ENCODE measurements around the gene PLEKHG3.

PLEKHG3 gene

GRCh38 chr14:64748995-64749714 lies 44.9 kb downstream of the PLEKHG3 start:
- FAIRE-seq = no peak

DNA sequence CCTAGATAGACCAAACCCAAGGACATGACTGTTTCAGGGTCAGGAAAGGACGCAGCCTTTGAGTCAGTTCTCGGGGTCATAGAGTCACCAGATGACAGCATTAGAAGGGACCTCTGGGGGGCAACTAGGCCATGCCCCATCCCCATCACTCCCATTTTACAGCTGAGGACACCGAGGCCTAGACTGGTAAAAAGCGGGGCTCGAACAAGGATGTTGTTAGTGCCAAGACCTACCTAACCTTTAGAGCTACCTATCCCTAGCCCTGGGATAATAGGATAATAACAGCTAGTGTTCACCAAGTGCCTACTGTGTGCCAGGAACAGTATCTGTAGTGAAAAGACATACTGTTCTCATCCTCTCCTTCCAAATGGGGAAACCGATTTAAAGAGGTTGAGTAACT lies 48.7 kb downstream of the PLEKHG3 start:
- FAIRE-seq = no peak

- FAIRE-seq = no peak
Measured at GRCh38 chr14:64753374-64753773, 49.1 kb downstream of the PLEKHG3 start.

GRCh38 chr14:64753999-64754398 lies 49.8 kb downstream of the PLEKHG3 start:
- FAIRE-seq = no peak

GRCh38 chr14:64754685-64755084 lies 50.5 kb downstream of the PLEKHG3 start:
- no peak for FAIRE-seq

DNA sequence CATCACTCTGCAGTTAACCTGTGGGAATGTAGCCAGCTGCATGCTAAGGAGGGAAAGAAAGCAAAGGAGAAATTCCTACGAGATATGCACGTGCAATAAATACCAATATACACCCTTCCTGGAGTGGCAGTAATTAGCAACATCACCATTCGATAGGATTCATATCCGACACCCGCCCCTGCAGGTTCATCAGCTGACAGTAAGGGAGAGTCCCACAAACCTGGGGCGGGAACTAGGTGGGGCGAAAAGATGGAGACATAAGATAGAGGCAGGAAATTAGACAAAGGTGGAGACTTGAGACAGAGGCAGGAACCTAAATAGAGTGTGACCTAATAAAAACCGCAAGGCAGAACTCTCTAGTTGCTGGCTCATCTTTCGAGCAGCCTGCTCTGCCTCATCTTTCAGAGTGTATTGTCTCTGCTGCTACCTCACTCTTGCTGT lies 51.6 kb downstream of the PLEKHG3 start:
- no peak for FAIRE-seq

DNA sequence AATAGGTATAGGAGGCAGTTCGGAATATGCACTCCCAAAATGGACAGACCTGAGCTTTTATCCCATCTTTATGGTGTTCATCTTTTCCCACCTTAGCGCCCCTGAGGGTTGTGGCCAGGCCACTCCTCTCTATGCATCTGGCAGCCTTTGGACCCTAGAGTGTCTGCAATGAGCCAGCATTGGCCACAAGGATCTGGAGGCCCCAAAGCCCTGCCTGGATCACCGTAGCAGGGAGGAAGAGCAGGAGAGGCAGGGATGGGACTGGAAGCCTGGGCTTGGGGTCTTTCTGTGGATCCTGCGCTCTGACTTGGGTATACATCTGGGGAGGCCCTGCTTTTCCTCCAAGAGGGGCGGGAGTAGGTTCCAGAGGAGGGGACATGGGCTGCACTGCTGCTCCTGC lies 52.5 kb downstream of the PLEKHG3 start:
- FAIRE-seq = no peak

GRCh38 chr14:64757601-64758000 lies 53.4 kb downstream of the PLEKHG3 start:
- no peak for FAIRE-seq

DNA sequence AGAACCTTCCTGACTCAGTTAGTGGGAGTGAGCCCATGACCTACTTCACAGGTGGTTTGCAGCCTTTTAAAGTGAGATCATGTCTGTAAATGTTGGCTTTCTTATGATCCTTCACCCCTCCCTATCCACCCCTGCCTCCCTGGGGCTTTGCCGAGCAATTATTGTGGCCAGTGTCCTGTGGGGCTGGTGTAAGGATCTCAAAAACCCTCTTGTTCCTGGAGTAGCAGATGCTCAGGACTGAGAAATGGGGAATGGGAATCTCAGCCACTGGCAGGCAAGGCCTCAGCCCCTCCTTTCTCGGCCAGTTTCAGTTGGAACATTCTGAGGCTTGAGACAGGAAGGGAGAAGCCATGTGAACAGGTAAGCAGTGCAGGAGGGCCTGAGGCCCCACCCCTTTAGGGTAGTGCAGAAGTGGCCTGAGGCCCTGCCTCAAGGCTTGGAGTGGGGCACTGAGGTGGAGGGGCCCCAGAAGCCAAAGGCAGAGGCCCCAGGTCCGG lies 53.8 kb downstream of the PLEKHG3 start:
- no peak for FAIRE-seq

DNA sequence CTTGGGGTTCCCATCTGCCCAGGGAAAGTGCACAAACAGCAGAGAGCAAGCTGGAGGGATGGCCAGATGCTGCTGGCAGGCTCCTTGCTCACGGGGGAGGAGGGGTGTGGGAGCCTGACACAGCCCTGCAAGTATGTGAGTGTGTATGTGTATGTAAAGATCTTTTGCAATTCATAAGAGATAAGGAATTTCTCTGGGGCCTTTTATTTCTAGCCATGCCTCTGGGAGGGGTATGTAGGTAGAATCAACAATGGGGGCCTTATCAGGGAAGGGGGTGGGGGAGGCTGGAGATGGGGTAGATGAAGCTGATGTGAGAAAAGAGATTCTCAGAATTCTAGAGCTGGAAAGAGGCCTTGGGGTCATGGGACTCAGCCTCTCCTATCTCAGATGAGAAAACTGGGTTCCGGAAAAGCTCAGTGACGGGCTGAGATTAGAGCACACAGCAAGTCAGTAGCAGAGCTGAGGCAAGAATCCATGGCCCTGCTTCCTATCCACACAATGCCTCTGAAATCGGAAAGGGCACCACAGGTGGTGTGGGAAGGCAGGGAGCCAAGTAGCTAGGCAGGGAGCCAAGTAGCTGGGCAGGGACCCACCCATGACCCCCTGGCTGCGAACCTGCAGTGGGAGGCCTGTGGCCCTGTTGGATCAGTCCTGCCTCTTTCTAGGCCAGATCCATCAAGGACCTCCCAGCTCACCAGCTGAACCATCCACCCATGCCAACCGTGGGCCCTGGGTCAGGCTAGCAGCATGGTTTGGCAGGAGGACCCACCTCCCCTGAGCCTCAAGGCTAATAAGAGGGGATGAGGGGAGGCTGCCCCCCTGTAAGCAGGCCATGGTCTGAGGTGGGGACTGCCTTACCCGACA lies 54.7 kb downstream of the PLEKHG3 start:
- no peak for FAIRE-seq

GRCh38 chr14:64759555-64759938 lies 55.3 kb downstream of the PLEKHG3 start:
- FAIRE-seq = no peak

DNA sequence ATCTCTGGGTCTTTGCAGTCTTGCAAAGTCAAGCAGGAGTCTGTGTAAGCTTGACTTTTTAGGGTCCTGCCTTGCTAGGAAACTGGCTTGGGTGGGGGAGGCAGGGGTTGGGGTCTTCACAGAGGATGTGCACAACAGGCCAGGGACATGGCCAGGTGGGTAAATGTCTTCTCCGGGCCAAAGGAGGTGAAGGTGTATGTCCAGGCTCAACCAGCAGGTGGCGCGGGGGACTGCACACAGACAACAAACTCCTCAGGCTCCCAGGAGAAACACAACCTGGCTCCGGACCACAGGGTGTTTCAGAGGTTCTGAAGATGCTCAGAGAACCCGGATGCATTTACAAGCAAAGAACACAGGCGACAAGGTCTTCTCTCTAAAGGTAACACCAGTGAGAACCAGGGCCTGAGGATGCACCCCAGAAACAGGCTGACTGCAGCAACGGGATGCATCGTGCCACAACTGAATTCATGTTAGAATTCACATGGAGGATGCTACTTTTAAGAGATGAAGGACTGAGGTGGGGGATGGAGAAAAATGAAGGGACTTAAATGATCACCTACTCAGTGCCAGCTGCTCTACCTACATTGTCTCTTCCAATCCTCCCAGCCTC lies 56.0 kb downstream of the PLEKHG3 start:
- peak; percentile 9 for FAIRE-seq

- FAIRE-seq = no peak
Measured at GRCh38 chr14:64760916-64761315, 56.7 kb downstream of the PLEKHG3 start.

DNA sequence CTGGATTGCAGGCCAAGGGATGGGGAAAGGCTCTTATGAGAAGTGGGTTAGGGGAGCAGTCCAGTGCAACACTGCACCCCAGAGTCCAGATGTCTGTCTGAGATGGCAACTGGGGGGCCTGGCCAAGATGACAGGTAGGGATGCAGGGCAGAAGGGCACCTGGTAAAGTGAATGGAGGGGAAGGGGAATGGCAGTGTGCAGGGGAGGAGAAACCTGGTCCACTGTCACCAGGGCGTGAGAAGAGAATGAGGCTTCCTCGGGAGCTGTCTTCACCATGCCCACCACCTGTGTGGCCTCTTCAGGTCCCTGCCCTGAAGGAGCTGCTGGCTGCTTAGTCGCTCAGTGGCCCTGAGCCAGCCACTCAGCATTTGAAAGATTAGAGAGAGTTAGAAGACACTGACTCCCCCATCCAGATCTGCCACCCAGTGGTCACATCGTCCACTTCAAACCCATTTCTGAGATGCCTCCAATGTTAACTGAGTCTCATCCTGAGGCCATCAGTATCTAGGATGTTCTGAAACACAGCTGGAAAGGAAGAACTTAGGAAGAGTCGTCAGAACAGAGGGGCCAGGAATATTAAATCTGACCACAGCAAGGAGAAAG lies 57.3 kb downstream of the PLEKHG3 start:
- FAIRE-seq = no peak

- peak; percentile 78 for FAIRE-seq
Measured at GRCh38 chr14:64762044-64763034, 58.1 kb downstream of the PLEKHG3 start.

GRCh38 chr14:64763085-64763782 lies 59.0 kb downstream of the PLEKHG3 start:
- FAIRE-seq = no peak

DNA sequence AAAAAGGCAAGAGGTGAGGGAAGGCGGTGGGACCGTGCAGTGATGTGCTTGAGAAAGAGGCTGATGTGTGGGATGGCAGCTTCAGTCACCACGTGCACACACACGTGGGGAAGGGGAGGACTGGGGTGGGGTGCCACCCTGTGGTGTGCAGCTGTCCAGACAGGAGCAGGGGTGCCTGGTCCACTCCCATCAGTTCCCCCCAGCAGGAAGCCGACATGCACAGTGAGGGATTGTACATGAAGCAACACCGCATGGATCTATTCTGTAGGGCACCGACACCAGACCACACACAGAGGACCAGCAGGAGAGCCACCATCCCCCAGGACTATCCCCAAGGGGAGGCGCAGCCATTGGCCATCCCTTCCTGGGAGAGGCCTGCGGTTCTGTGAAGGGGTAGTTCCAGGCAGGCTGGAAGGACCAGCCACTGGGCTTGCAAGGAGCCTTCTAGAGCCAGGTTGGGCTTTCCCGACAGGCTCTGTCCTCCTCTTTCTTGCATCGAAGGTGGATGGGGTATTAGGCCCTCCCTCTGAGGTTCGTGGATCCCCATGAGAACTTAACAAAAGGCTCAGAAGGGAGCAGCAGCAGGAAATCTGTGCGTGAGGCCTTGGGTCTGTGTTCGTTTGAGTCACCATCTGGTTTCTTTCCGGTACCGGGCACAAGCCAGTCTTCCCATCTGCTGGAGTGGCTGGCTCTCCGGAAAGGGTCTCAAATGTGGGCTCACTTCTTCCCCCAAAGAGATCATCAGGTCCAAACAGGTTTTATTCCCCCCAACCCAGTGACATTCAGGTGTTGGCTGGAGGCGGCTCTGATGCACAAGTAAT lies 59.8 kb downstream of the PLEKHG3 start:
- no peak for FAIRE-seq

DNA sequence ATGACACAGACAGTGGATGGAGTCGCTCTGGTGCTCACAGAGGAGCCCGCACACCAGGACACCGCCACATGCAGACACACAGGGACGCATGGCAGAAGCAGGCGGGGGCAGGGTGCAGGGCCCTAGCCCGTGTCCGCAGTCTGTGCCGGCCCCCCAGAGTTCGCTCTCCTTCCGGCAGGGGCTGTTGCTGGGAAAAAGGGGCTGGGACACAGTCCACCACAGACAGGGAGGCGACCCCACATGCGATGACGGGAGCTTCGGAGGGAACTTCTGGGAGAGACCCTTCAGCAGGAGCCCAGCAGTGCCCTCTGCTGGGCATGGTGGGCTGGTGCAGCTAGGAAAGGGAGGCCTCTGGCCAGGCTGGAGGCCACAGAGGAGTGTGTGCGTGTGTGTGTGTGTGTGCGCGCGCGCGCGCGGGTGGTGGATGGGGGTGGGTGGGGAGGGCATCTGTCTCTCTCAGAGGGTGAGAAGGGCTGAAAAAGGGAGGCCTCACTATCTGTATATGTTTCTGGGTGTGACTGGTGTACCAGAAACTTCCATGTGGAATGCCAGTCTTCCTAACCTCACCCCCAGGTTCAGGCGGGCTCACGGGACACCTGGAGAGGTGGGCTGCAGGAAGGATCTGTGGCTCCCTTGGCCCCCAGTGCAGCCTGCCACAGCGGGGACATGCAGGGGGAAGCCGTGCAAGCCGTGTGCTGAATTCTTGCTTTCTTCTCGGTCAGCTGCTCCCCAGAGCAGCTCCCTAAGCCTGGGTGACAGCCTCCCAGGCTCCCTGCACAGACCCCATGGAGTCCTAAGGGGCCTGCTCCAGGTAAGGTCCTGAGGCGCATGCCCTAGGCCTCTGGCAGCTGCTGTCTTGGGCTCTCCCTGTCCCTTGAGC lies 60.7 kb downstream of the PLEKHG3 start:
- FAIRE-seq = no peak

DNA sequence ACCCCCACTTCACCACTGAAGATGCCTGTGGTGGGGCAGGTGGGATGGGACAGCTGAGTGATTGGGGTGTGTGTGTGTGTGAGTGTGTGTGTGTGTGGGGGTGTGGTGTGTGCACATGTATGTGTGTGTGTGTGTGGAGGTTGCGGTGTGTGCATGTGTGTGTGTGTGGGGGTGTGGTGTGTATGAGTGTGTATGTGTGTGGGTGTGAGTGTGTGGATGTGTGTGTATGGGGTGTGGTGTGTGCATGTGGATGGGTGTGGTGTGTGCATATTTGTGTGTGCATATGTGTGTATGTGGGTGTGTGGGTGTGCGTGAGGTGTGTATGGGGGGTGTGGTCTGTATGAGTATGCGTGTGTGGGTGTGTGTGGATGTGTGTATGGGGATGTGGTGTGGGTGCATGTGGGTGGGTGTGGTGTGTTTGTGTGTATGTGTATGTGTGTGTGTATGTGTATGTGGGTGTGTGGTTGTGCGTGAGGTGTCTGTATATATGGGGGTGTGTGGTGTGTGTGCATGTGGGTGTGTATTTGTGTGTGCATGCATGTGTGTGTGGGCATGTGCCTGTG lies 61.6 kb downstream of the PLEKHG3 start:
- FAIRE-seq = no peak

Measured in islet of Langerhans (tissue), 1 donor.